Fibroblast of lung (primary cell): Measurements from ENCODE around the gene ARRDC4.

Source experiments
- EZH2 ChIP-seq: IDR thresholded peaks from 2 replicates; pipeline ENCODE4 v1.5.1; 2012; ENCODE audit warnings: low read length, control low read depth, mild to moderate bottlenecking; ENCODE audit errors: missing control alignments
- TF ChIP-seq, protein P1 (sequence below), 2 donors: IDR thresholded peaks in 1 of 2; conservative IDR thresholded peaks in 1 of 2; 1 replicate in 1 of 2; 2 replicates in 1 of 2; pipeline ENCODE4 v1.5.1; 2011 to 2012; ENCODE audit warnings: low read length in 2 of 2, control low read depth in 1 of 2, inconsistent platforms in 1 of 2, low read depth in 1 of 2, mild to moderate bottlenecking in 1 of 2

GRCh38 chr15:97947465-97948260, 12.8 kb upstream of the ARRDC4 start:
- TF ChIP-seq EZH2, result no peak
- TF ChIP-seq, protein P1, sequence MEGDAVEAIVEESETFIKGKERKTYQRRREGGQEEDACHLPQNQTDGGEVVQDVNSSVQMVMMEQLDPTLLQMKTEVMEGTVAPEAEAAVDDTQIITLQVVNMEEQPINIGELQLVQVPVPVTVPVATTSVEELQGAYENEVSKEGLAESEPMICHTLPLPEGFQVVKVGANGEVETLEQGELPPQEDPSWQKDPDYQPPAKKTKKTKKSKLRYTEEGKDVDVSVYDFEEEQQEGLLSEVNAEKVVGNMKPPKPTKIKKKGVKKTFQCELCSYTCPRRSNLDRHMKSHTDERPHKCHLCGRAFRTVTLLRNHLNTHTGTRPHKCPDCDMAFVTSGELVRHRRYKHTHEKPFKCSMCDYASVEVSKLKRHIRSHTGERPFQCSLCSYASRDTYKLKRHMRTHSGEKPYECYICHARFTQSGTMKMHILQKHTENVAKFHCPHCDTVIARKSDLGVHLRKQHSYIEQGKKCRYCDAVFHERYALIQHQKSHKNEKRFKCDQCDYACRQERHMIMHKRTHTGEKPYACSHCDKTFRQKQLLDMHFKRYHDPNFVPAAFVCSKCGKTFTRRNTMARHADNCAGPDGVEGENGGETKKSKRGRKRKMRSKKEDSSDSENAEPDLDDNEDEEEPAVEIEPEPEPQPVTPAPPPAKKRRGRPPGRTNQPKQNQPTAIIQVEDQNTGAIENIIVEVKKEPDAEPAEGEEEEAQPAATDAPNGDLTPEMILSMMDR (conservative IDR thresholded peaks at IDR 0.05 in 1 of 2, IDR thresholded peaks at IDR 0.05 in 1 of 2; ENCODE audit: low read depth in 1 of 2, low read length in 2 of 2), result no peak
